Measurements from ENCODE around the gene MYLK2.

GRCh38 chr20:31769681-31770080, 49.5 kb upstream of the MYLK2 start:
- TF ChIP-seq CTCF (IDR thresholded peaks at IDR 0.05; ENCODE audit: low read depth, low read length), result no peak
- no peak for TF ChIP-seq EZH2phosphoT487 (IDR thresholded peaks at IDR 0.05; ENCODE audit: low read depth)
